HG02852 (cell line): ENCODE measurements around the gene AREG.

Experiments used
- ATAC-seq: cut with Tn5 transposase; IDR thresholded peaks from one replicate; pipeline ENCODE4 v1.9.1; 2021; ENCODE audit warnings: mild to moderate bottlenecking, moderate library complexity; ENCODE audit not compliant: unreplicated experiment

The AREG gene

DNA sequence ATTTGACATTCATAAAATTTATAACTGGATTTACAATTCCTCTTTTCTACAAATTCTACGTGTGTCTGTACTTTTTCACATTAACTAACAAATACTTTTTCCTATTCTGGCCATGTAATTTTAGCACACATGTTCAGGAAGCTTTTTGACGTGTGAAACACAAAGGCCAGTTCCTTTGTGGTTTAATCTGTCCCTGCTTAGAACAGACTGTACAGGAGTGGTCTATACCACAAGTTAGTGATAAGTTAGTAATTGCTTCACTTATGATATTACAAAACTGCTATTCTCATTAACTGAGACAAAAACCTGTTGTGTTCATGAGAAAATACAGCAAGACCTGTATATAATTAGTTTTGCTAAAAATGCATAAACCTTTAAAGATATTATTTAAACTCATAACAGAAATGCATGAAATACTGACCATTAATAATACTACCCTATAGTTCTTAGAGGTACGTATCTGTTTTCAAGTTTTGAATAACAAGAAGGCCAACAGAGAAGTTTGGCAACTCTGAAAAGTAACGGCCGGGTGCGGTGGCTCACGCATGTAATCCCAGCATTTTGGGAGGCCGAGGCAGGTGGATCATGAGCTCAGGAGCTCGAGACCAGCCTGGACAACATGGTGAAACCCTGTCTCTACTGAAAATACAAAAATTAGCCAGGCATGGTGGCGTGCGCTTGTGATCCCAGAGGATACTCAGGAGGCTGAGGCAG is 13.7 kb upstream of the AREG start:
- no peak for ATAC-seq

DNA sequence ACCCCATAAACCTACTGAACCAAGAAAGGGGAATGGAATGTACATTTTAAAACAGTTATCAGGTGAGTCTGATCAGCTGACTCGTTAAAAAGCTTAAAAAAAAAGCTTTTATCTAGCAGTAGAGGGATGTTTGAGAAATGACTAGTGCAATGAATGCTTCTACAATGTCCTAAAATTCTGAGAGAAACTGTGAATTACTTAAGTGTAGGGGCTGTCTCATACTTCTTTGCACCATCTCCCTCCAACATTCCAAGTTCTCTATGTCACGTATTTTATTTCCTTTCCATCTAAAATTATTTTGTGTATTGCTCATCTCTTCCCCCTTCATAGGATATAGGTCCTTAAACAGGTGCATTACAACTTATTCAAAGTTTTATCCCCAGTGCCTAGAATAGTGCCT is 11.9 kb upstream of the AREG start:
- ATAC-seq: no peak

DNA sequence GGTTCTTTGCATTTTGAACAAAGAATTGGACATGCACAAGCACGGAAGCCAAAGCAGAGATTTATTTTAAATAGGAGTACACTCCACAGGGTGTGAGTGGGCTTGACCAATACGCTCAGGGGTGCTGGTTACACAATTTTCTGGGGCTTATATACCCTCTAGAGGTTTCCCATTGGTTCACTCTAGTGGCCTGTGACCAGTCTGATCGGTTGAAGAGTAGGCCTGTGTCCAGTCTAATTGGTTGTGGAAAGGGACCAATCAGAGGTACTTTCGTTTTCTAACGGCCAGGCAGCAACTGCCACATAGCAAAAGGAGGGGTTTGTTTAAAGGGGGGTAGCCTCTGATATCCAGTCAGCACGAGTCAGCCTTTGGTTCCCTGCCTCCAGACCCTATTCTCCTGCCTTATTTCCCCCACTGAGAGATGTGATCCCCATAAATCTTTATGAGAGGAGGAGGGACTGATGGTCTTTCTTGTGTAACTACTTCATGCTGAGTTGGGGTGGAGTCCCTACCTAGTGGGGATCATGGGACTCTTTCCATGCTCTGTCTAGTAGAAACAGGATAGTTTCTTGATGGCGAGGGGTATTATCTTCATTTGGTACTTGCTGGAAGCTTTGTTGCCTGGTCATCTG is 11.3 kb upstream of the AREG start:
- ATAC-seq: no peak

- no peak for ATAC-seq
These were observed 9.6 kb upstream of the AREG start for GRCh38 chr4:74435296-74435695.

- no peak for ATAC-seq
These were observed 7.1 kb upstream of the AREG start for GRCh38 chr4:74437866-74438265.

- ATAC-seq: no peak
These were observed 6.3 kb upstream of the AREG start for GRCh38 chr4:74438661-74439060.

- ATAC-seq: no peak
These were observed 5.0 kb upstream of the AREG start for GRCh38 chr4:74439952-74440351.

DNA sequence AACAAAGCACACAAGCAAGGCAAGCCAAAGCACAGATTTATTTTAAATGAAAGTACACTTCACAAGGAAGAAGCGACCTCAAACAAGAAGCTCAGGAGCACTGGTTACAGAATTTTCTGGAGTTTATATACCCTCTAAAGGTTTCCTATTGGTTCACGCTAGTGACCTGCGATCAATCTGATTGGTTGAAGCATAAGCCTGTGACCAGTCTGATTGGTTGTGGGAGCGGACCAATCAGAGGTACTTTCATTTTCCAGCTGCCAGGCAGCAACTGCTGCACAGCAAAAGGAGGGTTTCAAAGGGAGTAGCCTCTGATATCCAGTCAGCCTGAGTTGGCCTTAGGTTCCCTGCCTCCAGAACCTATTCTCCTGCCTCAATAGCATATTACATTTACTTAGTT is 4.6 kb upstream of the AREG start:
- no peak for ATAC-seq

- no peak for ATAC-seq
These were observed 3.2 kb upstream of the AREG start for GRCh38 chr4:74441744-74442143.

GRCh38 chr4:74446193-74446868 is 1.4 kb downstream of the AREG start:
- no peak for ATAC-seq

GRCh38 chr4:74446896-74447295 is 2.0 kb downstream of the AREG start:
- no peak for ATAC-seq

DNA sequence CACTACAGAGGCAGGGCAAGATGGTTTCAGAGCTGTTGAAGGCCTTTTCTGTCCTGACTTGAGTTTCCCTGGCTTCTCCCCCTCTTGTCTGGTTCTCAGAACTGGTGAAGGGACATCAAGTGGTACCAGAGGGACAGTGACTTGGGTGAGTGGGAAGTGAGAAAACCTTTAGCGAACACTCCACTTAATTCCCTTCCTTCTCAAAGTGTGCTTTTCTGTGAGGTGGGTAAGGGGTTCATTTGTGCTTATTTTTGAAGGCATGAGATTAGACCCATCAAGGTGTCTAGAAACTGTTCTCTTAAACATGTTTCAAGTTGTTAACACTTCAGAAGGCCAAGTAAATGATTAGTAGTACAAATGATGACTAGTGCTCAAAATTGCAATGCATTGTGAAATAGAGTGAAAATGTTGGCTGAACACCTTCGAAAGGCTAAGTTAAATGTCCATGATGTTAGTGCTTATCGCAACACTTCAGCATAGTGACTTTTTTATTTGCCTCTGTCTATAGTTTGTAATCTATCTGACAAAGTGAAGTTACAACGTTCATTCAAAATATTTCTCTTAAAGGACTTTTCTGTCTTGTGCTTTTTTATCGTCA is 2.8 kb downstream of the AREG start:
- ATAC-seq: no peak

DNA sequence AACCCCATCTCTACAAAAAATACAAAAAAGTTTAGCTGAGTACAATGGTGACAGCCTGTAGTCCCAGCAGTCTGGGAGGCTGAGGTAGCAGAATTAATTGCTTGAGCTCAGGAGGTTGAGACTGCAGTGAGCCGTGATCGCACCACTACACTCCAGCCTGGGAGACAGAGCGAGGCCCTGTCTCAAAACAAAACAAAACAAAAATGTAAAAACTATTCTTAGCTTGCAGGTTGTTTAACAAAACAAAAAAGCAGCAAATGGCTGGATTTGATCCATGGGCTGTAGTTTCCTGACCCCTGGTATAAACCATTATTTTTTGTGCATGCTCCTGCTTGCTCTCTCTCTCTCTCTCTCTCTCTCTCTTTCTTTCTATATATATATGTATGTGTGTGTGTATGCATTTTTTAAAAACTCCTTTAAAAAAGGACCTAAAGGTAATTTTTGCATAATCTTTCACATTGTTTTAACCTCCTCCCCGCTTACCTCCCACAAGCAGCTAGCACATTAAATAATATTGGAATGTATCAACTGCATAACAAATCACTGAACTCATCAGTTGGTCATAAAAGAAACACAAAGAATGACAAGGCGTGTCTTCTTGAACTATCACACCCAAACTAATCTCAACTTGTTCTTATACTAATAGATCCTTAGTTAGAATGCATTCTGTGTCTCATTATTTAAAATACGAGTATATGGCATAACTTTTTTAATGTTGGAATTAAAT is 4.8 kb downstream of the AREG start:
- no peak for ATAC-seq

- ATAC-seq: no peak
These were observed 5.4 kb downstream of the AREG start for GRCh38 chr4:74450298-74450683.

DNA sequence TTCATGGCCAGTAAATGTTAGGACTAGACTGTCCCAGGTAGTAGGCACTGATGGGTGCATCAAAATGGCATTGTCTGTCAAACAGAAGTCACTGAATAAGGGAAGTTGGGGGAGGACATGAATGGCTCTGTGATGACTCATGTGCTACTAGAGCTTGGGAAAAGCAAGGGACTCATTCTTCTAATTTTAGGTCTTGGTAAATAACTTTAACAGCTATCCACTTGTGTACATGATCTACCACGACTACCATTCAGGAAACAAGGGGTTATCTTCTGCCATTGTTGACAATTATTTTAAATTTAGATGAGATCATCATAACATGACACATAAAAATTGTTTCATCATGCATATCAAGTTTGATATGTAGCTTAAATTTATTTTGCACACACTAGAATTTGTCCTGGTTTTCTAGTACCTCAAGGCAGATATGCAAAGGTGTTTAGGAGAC is 6.3 kb downstream of the AREG start:
- no peak for ATAC-seq

DNA sequence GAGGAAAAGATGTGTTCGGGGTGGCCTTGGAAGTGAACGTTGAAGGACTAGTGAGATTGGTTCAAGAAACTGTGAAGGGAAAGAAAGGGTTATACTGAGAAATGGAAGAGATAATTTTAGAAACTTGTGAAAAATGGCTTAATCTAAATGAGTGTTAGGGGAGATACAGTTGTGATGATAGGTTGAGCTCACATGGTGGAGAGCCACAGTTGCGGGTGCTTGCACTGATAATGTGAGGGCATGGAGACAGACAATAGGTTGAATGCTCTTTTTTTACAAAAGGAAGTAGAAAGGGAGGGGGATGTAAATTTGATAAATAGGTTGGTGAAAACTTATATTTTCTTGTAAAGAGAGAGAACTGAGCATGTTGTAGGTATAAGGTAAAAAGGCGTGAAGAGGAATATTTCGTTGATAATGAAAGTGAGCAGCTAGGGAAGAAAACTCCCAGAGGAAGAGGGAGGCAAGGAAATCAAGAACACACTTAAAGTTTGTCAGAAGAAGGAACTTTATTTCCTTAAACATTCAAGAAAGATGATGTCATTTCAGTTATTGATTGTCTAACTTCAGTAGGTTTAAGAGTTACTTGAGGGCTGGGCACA is 8.2 kb downstream of the AREG start:
- no peak for ATAC-seq

GRCh38 chr4:74453829-74454742 is 9.2 kb downstream of the AREG start:
- no peak for ATAC-seq

DNA sequence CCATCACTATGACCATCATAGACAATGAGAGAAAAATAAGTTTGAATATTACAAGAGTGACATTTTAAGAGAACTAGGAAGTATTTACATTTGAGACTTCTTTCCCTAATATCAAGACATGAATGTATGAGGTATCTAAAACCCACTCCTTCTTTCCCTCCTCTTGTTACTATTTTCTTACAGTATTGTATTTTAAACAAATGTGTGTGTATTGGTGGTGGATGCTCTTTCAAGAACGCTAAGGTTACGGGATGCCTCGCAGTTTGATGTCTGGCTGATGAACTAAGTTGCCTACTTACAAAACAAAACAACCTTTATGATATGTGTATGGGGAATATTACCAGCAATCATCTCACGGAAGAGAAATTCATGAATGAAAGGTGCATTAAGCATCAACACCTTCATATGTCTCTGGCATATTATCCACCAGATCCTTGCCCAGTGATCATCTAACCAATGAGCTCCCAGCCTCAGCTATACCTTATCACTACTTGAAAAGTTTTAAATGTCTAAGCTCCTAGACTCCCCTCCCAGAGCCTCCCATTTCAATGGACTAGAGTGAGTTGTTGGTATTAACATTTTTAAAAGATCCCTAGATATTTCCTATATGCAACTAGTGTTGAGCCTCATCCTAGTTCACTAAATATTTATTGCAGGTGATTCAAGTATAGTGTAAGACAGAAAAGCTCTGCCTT is 10.6 kb downstream of the AREG start:
- no peak for ATAC-seq

GRCh38 chr4:74456056-74456744 is 11.3 kb downstream of the AREG start:
- ATAC-seq: no peak
